Raji (cell line): ENCODE measurements around the gene ICE1.

Source experiments
- POLR2A ChIP-seq: IDR thresholded peaks from 2 replicates; pipeline ENCODE4 v1.6.1; 2011; ENCODE audit warnings: low read depth, low read length, control low read depth; ENCODE audit not compliant: insufficient read depth

The ICE1 gene, protein sequence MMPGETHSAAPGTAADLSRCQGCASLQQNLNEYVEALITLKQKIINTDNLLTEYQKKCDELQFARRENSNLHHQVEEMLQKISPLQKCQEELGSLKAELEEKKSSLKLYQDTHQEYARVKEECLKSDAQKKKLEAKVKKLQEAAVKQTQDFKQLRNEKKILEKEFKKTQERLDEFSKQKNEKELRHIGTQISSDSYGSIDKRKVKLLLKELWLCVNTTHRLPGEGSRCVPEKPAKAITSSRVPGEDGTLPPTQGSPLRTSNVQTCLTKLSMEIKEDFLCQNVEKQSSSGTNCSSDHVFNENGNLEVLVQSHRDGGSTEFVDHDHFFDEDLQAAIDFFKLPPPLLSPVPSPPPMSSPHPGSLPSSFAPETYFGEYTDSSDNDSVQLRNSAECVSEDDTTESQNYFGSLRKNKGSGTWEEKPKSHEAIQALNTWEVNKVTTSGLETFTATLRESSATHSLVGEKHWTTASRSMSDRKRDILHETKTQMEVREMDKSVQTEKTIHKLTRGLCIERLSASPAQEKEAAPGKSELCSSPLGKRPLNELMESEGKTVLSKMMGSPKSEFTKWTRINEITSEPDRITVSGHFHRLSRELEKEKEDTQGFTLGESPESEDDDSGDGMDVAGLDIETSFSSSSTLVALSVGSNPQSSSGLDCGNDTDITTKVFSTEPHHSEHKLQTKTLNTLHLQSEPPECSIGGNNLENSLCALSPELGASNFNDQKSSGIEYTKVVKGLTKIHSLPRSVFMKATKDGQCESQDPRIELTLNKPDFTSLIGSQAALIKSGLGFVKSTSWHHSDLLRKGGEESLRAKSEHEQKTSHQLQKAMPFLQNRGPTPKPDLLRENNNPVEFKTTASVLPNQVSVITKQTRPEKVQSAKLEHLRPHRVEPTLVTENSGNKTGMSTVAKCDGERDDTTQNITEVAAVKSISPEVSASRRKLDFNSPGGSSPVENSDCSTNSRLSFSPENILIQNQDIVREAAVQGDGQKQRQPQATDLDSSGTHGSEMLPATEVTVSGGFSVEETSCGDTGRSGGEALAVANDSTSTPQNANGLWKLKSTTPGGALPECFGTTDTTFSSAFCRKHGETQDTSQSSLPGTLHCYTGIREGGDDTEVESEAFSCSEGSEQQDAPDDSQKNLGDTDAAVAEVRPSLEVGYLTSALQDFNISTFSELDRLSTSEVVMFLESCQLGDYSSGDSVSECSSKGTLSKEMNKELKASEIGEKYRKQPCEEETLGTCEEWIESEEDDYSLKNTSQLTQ (N-terminal part only)

DNA sequence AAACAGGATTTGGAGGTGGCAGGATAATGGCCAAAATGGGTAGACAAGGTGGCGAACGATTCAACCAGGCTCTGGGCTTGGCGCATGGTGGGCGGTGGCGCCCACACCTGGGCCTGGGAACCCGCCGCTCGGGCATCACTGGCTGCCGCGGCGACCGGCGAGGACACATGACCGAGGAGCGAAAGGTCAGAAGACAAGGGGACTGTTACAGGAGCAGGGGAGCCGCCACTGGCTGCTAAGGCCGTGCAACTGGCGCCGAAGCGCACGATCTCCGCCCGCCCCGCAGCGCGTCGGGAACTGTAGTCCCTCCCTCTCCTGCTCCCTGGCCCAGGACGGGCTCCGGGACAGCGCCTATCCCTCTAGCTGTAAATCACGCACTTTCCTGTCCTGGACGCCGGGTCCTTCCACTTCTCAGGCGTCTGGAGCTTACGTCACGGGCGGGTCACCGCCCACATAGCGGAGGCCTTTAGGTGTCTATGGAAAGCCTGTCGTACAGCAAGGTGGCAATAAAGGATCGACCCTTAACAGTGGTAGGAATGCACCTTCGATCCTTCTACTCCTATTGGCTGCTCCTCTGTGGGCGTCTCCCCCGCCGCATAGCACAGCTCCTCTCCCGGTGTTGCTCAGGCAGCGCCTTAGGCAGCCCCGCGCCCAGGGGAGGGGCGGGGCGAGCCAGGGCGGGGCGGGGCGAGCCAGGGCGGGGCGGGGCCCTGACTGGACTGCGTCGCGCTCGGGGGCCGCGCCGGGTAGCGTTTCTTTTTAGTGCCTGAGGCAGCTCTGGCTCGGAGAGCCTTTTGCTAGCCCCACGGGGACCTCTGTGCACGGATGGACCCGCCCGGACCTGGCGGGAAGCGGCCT is at the start of gene ICE1:
Gene ICE1 (plus strand): TSS at position 717 of the 858 bp plus-strand sequence. CDS start 239 bp downstream, outside the sequence.
- TF ChIP-seq POLR2A = peak; percentile 92

DNA sequence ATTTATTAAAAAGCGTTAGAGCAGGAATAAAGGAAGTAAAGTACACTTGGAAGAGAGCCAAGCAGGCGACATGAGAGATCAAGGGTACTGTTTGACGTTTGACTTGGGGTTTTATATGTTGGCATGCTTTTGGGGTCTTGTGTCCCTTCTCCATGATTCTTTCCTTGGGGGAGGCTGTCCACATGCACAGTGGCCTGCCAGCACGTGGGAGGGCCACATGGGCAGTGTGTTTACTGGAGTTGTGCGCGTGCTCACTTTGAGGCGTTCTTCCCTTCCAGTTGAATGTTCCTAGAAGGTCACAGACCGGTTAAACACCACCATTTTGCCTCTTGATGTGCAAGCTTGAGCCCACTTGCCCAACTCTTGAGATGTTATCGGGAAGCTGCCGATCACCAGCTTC is 49.5 kb upstream of the ICE1 start:
- TF ChIP-seq POLR2A = no peak

DNA sequence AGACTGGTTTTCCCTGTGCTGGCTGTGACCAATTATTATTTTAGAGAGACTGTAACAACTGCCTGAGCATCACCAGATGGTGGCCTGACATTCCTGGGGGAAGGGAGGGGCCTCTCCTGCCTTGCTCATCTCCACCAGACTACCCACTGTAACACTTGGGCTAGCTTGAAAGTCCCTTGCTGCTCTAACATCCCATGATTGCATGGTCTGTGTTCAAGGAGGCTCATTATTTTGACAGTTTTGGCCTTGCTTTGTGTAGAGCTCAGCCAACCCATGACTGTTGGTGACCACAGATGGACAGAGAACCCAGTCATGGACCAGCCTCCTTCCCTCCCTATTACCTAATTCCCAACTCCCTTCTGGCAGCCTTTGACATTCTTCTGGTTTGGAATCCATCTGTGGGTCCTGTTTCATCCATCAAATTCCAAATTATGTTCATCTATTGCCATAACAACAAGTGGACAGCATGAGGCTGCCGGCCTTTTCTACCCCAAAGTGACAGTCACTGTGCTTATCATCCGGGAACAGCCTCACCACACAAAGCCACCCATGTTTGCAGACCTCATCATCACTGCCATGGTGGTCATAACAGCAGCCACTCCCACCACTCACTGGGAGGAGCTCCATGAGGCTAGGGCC is 49.0 kb upstream of the ICE1 start:
- no peak for TF ChIP-seq POLR2A

DNA sequence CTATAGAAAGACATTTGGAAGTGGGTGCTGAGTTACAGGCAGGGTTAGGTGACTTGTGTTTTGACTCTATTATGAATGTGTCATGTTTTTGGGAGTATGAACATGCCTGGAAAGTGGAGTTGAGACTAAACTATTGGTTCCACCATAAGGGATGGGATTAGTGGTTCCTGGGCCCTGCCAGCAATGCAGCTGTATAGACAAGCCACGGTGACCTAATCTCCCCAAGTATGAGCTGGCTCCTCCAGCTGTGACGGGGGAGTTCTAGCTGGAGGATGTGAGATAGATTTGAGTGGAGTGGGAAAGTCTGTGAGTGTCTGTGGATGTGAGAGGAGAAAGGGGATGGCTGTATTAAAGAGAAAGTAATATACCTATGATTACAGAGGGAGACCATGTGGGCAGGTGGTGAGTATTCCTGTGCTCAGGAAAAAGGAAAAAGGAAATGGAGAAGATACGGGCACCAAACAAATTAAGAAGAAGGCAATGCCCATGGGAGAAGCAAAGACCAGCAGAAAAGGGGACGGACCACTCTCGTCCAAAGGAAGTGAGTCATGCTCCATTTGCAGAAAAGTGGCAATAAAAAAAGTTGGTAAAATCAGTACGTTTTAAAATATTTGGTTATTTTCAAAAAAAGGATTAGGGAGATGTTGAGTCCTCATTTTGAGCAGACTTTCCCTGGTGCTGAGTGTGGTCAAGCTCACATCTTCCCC is 48.3 kb upstream of the ICE1 start:
- TF ChIP-seq POLR2A = no peak

DNA sequence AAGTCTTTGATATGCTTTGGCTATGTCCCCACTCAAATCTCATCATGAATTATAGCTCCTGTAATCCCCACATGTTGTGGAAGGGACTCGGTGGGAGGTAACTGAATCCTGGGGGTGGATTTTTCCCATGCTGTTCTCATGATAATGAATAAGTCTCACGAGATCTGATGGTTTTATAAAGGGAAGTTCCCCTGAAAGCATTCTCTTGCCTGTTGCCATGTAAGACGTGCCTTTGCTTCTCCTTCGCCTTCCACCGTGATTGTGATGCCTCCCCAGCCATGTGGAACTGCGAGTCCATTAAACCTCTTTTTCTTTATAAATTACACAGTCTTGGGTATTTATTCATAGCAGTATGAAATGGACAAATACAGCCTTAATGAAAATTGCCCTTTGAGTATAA is 44.7 kb upstream of the ICE1 start:
- TF ChIP-seq POLR2A = no peak

DNA sequence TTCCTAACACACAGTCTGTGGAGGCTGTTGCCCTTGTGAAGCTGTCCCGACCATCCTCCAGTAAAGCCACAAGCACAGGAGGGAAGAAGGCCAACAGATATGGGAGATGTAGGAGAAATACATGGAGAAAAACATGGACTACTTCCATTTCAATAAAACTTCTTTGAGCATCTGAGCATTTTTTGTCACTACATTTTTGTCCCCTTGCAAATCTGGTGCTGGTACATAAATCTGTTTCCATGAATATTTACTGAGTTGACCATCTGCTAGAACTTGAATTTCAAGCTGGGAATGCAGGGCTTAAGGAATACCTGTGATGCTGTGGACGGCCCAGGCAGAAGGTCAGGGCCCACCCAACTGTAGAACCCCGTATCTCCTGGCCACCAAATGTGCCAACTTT is 43.9 kb upstream of the ICE1 start:
- TF ChIP-seq POLR2A = no peak

DNA sequence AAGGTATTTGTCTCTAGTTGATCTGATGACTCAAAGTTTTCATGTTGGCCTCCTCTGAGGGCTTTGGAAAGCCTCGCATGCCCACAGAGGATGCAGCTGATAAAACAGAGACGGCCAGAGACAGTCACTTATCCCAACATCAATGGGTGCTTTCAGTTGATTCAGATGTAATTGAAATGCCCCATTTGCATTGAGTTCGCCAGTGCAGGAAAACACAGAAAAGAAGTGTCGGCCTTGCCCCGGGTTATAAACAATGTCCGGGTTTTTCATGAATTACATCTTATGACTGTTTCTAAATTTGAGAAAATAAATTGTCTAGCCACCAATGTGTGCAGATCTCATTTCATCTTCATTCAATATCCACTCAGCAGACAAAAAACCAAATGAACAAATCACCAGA is 42.2 kb upstream of the ICE1 start:
- no peak for TF ChIP-seq POLR2A

DNA sequence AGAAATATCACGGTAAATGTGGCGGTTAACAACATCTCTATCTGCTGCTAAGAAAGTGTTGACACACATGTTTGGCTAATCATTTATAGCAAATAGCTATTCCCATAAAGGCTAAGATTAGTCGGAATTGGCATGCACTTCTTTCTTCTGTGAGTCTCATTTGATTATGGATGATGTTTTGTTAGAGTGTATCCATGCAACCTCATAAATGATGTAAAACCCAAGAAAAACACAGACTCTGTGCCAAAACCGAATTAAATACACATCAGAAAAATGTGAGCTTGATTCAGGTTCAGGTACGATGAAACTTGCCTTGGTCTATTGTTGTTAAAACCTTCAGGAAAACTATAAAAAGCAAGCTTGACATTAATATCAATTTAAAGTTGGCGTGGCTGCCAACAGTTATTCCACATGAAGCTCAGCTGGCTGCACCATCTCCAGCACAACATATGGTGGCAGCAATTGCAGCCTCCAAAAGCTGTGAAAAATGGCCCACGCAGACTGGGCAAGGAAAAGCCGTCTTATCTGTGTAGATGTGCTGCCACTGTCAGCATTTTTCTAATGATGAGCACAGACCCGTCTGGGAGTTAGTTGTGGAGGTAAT is 41.1 kb upstream of the ICE1 start:
- no peak for TF ChIP-seq POLR2A

DNA sequence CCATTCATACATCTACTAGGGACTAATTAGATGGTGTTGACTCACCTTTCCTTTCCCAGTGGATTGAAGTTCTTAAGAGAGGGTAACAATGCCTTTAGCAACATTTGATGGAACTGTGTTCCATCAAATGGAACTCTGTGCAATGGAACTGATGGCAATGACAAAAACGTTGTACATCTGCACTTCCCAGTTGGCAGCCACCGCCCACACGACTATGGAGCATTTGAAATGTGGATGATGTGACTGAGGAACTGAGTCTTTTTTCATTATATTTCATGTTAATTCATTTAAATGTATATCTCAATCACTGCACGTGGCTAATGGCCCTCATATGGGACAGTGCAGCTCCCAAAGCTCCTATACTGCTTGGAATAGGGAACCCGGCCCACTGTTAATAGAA is 39.0 kb upstream of the ICE1 start:
- no peak for TF ChIP-seq POLR2A

DNA sequence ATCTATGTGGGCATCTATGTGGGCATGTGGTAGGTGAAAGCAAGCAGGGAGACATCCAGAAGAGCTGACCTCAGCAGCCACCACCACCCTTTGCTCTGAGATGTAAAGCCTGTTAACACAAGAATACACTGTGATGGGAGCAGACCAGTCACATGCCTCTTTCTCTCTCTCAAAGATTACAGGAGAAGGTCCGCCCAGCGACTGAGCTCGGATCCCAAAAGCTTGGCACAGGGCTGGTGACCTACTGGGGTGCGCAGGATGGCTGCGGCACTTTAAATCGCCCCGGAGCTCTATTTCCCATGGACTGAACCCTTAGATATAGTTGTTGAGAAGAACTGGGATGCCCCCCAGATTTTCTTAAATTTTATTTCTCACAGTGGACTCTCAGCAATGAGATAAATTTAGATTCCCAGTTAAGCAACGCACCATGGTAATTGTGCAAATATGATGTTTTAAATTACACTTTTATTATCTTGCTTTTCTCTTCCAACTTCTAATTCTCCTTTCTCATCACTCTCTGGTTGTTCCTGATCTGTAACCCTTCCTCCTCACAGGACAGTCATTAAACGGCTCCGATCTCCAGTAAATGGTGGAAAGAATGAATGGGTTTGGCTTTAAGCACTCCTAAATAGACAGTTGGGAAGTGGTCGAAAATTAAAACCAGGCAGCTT is 37.7 kb upstream of the ICE1 start:
- TF ChIP-seq POLR2A = no peak

DNA sequence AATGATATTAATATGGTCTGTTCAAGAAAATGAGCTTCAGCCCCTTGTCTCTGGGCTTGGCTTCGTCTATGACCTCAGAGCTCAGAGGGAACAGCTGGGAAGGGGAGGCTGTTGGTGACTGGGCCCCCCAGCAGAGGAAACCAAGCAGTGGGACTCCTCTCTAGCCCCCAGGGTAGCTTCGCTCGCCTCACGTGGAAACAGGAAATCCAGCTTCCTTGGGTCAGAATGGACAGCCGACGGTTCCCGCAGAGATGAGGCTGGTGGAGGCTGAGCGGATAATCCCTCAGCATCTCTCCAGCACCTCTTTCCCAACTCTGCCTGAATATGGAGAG is 37.2 kb upstream of the ICE1 start:
- TF ChIP-seq POLR2A = no peak

DNA sequence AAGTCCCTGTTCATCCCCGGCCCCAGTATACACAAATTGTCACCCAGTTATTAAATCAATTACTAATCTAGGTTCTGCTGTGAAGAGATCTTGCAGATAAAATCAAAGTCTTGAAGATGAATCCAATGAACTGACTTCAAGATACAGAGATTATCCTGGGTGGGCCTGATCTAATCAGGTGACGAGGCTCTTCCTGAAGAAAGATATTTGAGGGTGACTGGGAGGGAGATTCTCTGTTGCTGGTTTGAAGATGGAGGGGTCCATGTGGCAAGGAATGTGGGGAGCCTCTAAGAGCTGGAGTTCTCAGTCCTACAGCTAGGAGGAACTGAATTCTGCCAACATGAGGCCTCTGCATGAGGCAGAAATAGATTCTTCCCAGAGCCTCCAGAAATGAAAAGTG is 36.1 kb upstream of the ICE1 start:
- TF ChIP-seq POLR2A = no peak

DNA sequence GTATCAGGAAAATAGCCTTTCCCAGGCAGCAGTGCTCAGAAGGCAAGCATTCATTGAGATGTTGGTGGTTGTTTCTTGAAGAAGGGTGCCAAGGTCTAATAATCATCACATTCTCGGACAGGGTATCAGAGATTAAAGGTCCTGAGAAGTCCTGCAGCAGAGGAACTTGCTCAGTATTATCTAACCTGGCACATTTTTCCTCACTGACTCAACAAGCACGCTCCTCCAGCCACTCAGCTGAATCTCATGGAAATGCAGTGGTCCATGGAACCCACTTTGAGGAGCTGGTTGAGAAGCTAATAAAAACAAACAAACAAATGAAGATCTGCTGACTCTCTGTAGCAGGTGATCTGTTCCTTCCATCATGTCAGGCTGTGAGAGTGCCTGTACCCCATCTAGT is 35.3 kb upstream of the ICE1 start:
- TF ChIP-seq POLR2A = no peak

DNA sequence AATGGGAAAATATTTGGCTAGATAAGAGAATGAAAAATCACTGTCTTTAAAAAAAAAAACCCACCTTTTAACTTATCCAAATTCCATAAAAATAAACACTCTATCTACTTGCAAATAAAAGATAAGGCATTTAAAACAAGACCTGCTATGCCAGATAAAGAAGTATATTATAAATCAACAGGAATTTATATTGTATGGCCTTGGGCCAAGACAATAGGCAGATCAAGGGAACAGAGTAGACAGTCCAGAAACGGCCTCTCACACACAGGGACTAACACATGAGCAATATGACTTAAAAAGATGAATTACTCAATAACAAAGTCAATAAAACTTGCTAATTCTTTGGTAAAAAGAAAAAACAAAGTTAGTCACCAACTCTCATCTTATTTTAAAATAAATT is 34.7 kb upstream of the ICE1 start:
- TF ChIP-seq POLR2A = no peak
